MM.1S (cell line): Measurements from ENCODE around the gene KBTBD7.

Source experiments
- DNase-seq: peaks from one replicate; pipeline ENCODE4 v3.0.0-alpha.2; 2015
- H2AFZ ChIP-seq: fragments of 300-600 bp; sonication (generic); 2 replicates; pipeline ENCODE4 v1.6.0; 2016; ENCODE audit warnings: antibody characterized with exemption, low read length
- H3F3A ChIP-seq: fragments of 300-600 bp; sonication (generic); 2 replicates; pipeline ENCODE4 v1.6.1; 2016; ENCODE audit warnings: mild to moderate bottlenecking, antibody characterized with exemption, low read length, moderate library complexity, mixed read lengths; ENCODE audit not compliant: insufficient read depth
- H3K27ac ChIP-seq: fragments of 300-600 bp; sonication (generic); 2 replicates; pipeline ENCODE4 v1.5.1; 2016; ENCODE audit warnings: mild to moderate bottlenecking, low read length
- H3K27me3 ChIP-seq: fragments of 300-600 bp; sonication (generic); replicated peaks from 2 replicates; pipeline ENCODE4 v1.6.0; 2016; ENCODE audit warnings: low read length; ENCODE audit not compliant: insufficient read depth
- H3K36me3 ChIP-seq: fragments of 300-600 bp; sonication (generic); replicated peaks from 2 replicates; pipeline ENCODE4 v1.6.1; 2016; ENCODE audit warnings: mild to moderate bottlenecking, low read length, mixed read lengths; ENCODE audit not compliant: insufficient read depth
- H3K4me1 ChIP-seq: fragments of 300-600 bp; sonication (generic); 2 replicates; pipeline ENCODE4 v1.6.1; 2016; ENCODE audit warnings: low read length, mixed read lengths
- H3K4me2 ChIP-seq: fragments of 300-600 bp; sonication (generic); 2 replicates; pipeline ENCODE4 v1.6.0; 2016; ENCODE audit warnings: low read depth, low read length
- H3K4me3 ChIP-seq: fragments of 300-600 bp; sonication (generic); 2 replicates; pipeline ENCODE4 v1.5.1; 2016; ENCODE audit warnings: low read length, mixed read lengths
- H3K79me2 ChIP-seq: fragments of 300-600 bp; sonication (generic); 2 replicates; pipeline ENCODE4 v1.6.1; 2016; ENCODE audit warnings: mixed run types, low read length, mixed read lengths
- H3K9ac ChIP-seq: fragments of 300-600 bp; sonication (generic); 2 replicates; pipeline ENCODE4 v1.6.1; 2016; ENCODE audit warnings: low read length, mixed read lengths
- H3K9me2 ChIP-seq: fragments of 300-600 bp; sonication (generic); replicated peaks from 2 replicates; pipeline ENCODE4 v1.6.1; 2016; ENCODE audit warnings: mild to moderate bottlenecking, low read length, mixed read lengths; ENCODE audit not compliant: insufficient read depth
- H3K9me3 ChIP-seq: fragments of 300-600 bp; sonication (generic); replicated peaks from 2 replicates; pipeline ENCODE4 v1.6.1; 2016; ENCODE audit warnings: mild to moderate bottlenecking, low read length, mixed read lengths; ENCODE audit not compliant: insufficient read depth
- H4K20me1 ChIP-seq: fragments of 300-600 bp; sonication (generic); 2 replicates; pipeline ENCODE4 v1.6.1; 2016; ENCODE audit warnings: mild to moderate bottlenecking, low read length, moderate library complexity, mixed read lengths; ENCODE audit not compliant: insufficient read depth
- EZH2 ChIP-seq: fragments of 300-600 bp; sonication (generic); optimal IDR thresholded peaks from 2 replicates; pipeline ENCODE3; 2017; ENCODE audit warnings: low read depth, mild to moderate bottlenecking, antibody characterized with exemption, low read length, mixed read lengths
- EZH2phosphoT487 ChIP-seq: fragments of 300-600 bp; sonication (generic); IDR thresholded peaks from 2 replicates; pipeline ENCODE4 v1.6.1; 2018; ENCODE audit warnings: antibody characterized with exemption, low read length
- TF ChIP-seq, protein P1 (sequence below): fragments of 300-600 bp; sonication (generic); IDR thresholded peaks from 2 replicates; pipeline ENCODE4 v1.5.1; 2016; ENCODE audit warnings: antibody characterized with exemption, low read length, mixed read lengths

KBTBD7 gene

DNA sequence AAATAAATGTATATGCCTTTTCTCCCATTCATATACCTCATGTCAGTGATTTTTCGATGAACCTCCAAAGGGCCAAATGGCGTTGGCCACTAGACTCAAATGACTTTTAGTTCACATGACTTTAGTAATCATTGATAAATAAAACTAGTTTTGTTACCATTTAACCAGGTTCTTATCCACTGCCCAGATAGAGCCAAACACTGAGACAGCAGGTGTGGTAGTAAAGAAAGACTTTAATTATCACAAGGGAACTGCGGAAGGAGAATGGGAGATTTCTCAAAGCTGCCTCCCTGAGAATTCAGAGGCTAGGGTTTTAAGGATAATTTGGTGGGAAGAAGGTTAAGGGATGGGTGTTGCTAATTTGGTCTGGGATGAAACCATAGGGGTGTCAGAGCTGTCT, 42.4 kb downstream of the KBTBD7 start:
- Histone ChIP-seq H3K27ac (no peak overlapping the region), H3K9me2 (no peaks in the 10 kb centered on the region), H3K4me1 (no peaks in the 10 kb centered on the region), H3K9me3 (no peaks in the 10 kb centered on the region), H3K4me2 (no peak overlapping the region), H3K4me3 (no peak overlapping the region), H3K79me2 (no peaks in the 10 kb centered on the region), H3K9ac (no peak overlapping the region), H4K20me1 (no peaks in the 10 kb centered on the region), H3F3A (no peaks in the 10 kb centered on the region), H3K27me3 (no peaks in the 10 kb centered on the region), H3K36me3 (no peaks in the 10 kb centered on the region), H2AFZ (no peak overlapping the region)
- no peak for DNase-seq
- TF ChIP-seq EZH2phosphoT487, result no peak
- TF ChIP-seq EZH2, result no peak
- TF ChIP-seq, protein P1, sequence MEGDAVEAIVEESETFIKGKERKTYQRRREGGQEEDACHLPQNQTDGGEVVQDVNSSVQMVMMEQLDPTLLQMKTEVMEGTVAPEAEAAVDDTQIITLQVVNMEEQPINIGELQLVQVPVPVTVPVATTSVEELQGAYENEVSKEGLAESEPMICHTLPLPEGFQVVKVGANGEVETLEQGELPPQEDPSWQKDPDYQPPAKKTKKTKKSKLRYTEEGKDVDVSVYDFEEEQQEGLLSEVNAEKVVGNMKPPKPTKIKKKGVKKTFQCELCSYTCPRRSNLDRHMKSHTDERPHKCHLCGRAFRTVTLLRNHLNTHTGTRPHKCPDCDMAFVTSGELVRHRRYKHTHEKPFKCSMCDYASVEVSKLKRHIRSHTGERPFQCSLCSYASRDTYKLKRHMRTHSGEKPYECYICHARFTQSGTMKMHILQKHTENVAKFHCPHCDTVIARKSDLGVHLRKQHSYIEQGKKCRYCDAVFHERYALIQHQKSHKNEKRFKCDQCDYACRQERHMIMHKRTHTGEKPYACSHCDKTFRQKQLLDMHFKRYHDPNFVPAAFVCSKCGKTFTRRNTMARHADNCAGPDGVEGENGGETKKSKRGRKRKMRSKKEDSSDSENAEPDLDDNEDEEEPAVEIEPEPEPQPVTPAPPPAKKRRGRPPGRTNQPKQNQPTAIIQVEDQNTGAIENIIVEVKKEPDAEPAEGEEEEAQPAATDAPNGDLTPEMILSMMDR, result no peak

DNA sequence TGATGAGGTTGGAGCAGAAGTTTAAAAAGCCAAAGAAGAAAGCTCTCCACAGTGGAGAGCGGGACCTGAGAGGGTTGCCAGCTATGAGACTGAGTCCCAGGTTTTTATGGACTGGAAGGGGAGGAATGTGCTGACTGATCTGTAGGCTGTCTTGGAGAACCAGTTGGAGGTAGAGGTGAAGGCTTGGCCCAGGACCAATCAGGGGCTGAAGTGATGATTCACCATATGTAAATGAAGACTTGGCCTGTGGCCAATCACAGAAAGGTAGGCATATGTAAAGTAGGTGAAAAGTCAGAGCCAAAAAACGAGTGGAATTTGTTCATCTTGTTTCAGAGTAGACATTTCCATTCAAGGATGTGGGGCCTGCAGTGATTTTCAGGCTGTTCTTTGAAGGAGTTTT, 44.3 kb downstream of the KBTBD7 start:
- H3K27ac ChIP-seq, result no peak overlapping the region
- no peak overlapping the region for H3K4me2 ChIP-seq
- H3K4me1 ChIP-seq, result no peaks in the 10 kb centered on the region
- H2AFZ ChIP-seq, result no peak overlapping the region
- DNase-seq, result no peak
- no peaks in the 10 kb centered on the region for H3K9me3 ChIP-seq
- H3F3A ChIP-seq, result no peaks in the 10 kb centered on the region
- no peaks in the 10 kb centered on the region for H4K20me1 ChIP-seq
- H3K9me2 ChIP-seq, result no peaks in the 10 kb centered on the region
- TF ChIP-seq EZH2phosphoT487 (no peak), EZH2 (no peak)
- TF ChIP-seq, protein P1, result no peak
- H3K36me3 ChIP-seq, result no peaks in the 10 kb centered on the region
- H3K27me3 ChIP-seq, result no peaks in the 10 kb centered on the region
- no peak overlapping the region for H3K4me3 ChIP-seq
- no peaks in the 10 kb centered on the region for H3K79me2 ChIP-seq
- no peak overlapping the region for H3K9ac ChIP-seq

DNA sequence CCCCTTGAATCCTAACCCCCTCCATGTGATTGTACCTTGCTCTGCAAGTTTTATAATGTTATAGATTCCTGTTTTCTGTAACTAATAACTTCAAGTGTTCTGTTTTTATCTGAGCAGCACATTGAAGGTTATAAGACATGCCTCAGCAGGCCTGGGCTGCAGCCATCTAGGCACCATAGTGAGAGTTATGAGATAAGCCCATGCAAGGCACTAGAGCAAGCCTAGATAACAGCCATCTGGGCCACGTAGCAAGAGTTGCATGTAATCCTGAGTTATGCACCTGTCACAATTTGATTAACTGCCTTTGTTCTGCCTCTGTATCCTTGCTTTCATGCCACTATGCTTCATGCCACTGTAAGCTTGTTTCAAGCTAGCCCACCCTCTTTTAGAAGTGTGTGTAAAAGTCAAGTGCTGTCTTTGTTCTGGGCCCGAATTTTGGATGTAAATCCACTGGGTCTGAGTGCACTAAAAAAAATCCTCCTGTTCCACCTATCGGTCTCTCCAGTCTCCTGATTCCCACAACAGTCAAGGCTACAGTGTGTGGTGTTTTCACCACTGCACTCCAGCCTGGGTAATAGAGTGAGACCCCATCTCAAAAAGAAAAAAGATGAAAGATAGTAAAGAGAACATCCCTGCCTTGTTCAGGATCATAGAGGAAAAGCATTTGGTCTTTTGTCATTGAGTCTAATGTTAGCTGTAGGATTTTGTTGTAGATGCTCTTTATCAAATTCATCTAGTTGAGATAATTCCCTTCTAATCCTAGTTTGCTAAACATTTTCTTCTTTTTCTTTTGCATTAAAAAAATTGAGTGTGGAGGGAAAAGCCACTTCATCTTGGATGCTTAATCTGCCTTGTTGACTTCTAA, 45.7 kb downstream of the KBTBD7 start:
- DNase-seq, result no peak
- H3K4me3 ChIP-seq, result no peak overlapping the region
- H3K9me3 ChIP-seq, result no peaks in the 10 kb centered on the region
- no peaks in the 10 kb centered on the region for H3K4me1 ChIP-seq
- no peak overlapping the region for H3K4me2 ChIP-seq
- no peak overlapping the region for H2AFZ ChIP-seq
- H3K27me3 ChIP-seq, result no peaks in the 10 kb centered on the region
- no peaks in the 10 kb centered on the region for H3K79me2 ChIP-seq
- TF ChIP-seq, protein P1, result no peak
- TF ChIP-seq EZH2 (no peak), EZH2phosphoT487 (no peak)
- H3K9ac ChIP-seq, result no peak overlapping the region
- no peak overlapping the region for H3K27ac ChIP-seq
- no peaks in the 10 kb centered on the region for H3K9me2 ChIP-seq
- H3F3A ChIP-seq, result no peaks in the 10 kb centered on the region
- H3K36me3 ChIP-seq, result no peaks in the 10 kb centered on the region
- H4K20me1 ChIP-seq, result no peaks in the 10 kb centered on the region
